ENCODE data around the gene LGMN. TPM values are rescaled to one million over a fixed set of nuclear protein-coding genes. Genes with fewer than 3 reads are reported as not detected.

Gene LGMN
- total and polyA plus RNA-seq, 4 donors, result 115 to 182 (median 136) TPM

- DNase-seq (no peak), ATAC-seq (ENCODE audit: insufficient read depth, low FRiP score) (no peak)
- no peak overlapping the region for H3K9ac ChIP-seq (ENCODE audit: insufficient read depth in 1 of 2, low read length in 2 of 2)
- no peak overlapping the region for H3K27ac ChIP-seq (ENCODE audit: low read depth in 1 of 2, low read length in 1 of 2)
- peaks cover 0 to 19% (median 6%) of the 10 kb centered on the region in 4 donors for H3K36me3 ChIP-seq (ENCODE audit: control insufficient read depth in 4 of 4, insufficient read depth in 4 of 4, low read length in 4 of 4)
- TF ChIP-seq CTCF (IDR thresholded peaks at IDR 0.05; ENCODE audit: control extremely low read depth, extremely low read depth), result no peak
- H3K27me3 ChIP-seq (ENCODE audit: control insufficient read depth in 3 of 3, insufficient read depth in 3 of 3, low read length in 2 of 3), result no peaks in the 10 kb centered on the region
- no peaks in the 10 kb centered on the region for H3K9me3 ChIP-seq (ENCODE audit: control insufficient read depth in 4 of 4, insufficient read depth in 3 of 4, low read length in 3 of 4)
- H3K4me1 ChIP-seq (ENCODE audit: control insufficient read depth in 5 of 5, insufficient read depth in 5 of 5, low read length in 5 of 5), result peaks cover 0 to 34% (median 0%) of the 10 kb centered on the region in 5 donors
- H3K4me3 ChIP-seq, result no peak overlapping the region
- WGBS, 2 donors, result 60 to 79% methylated on average over 18 of the region's 18 CpGs
These were observed 94.1 kb downstream of the LGMN start for GRCh38 chr14:92654239-92654901.

Other genes with a start within 250 kb of the LGMN start
- gene RIN3, start 234.8 kb downstream of the LGMN start, total RNA-seq, result 10 to 100 TPM; 28.1 to 55.5 TPM
- gene RIN3, start 234.8 kb downstream of the LGMN start, polyA plus RNA-seq, result 10 to 100 TPM; 19.3 to 52.4 TPM
- gene GOLGA5, start 45.7 kb upstream of the LGMN start, total RNA-seq, result 10 to 100 TPM; 33.0 to 35.0 TPM
- gene GOLGA5, start 45.7 kb upstream of the LGMN start, polyA plus RNA-seq, result 10 to 100 TPM; 26.9 to 36.9 TPM
- gene CHGA, start 174.5 kb upstream of the LGMN start, total RNA-seq, result 1 to 10 TPM; 1.1 to 4.4 TPM
- gene CHGA, start 174.5 kb upstream of the LGMN start, polyA plus RNA-seq, result under 1 TPM; 0.47 to 0.51 TPM

All from lung (tissue), 12 donors.